GM23338 (cell line): ENCODE data around the gene NEO1. TPM values are rescaled to one million over a fixed set of nuclear protein-coding genes. Genes with fewer than 3 reads are reported as not detected.

Experiments
- ATAC-seq: fragments of 200-7000 bp; cut with Tn5 transposase; 3 replicates; pipeline ENCODE4 v1.9.1; 2020
- DNase-seq: peaks from one replicate; pipeline ENCODE4 v3.0.0-alpha.2; 2015; ENCODE audit warnings: low spot score
- H2AFZ ChIP-seq: fragments of 200-600 bp; sonication (generic); 2 replicates; pipeline ENCODE4 v1.8.0; 2016; ENCODE audit warnings: antibody characterized with exemption, mild to moderate bottlenecking, moderate library complexity
- H3F3A ChIP-seq: fragments of 200-600 bp; sonication (generic); replicated peaks from 2 replicates; pipeline ENCODE4 v1.8.0; 2017; ENCODE audit warnings: antibody characterized with exemption, mixed run types, low read depth
- H3K27ac ChIP-seq: fragments of 200-600 bp; sonication (generic); 2 replicates; pipeline ENCODE4 v1.6.1; 2016; ENCODE audit warnings: low read depth
- H3K27me3 ChIP-seq: fragments of 200-600 bp; sonication (generic); 2 replicates; pipeline ENCODE4 v1.8.0; 2016; ENCODE audit warnings: mild to moderate bottlenecking, mixed run types, moderate library complexity; ENCODE audit not compliant: insufficient read depth
- H3K36me3 ChIP-seq: fragments of 200-600 bp; sonication (generic); 2 replicates; pipeline ENCODE4 v1.8.0; 2016; ENCODE audit warnings: mild to moderate bottlenecking; ENCODE audit not compliant: insufficient read depth
- H3K4me1 ChIP-seq: fragments of 200-600 bp; sonication (generic); 2 replicates; pipeline ENCODE4 v1.8.0; 2016; ENCODE audit warnings: mild to moderate bottlenecking, moderate library complexity; ENCODE audit not compliant: insufficient read depth
- H3K4me2 ChIP-seq: fragments of 200-600 bp; sonication (generic); 2 replicates; pipeline ENCODE4 v1.7.1; 2017; ENCODE audit warnings: mixed run types
- H3K4me3 ChIP-seq: fragments of 200-600 bp; sonication (generic); 2 replicates; pipeline ENCODE4 v1.6.1; 2016; ENCODE audit warnings: mixed run types
- H3K79me2 ChIP-seq: fragments of 200-600 bp; sonication (generic); replicated peaks from 2 replicates; pipeline ENCODE4 v1.8.0; 2017; ENCODE audit warnings: mild to moderate bottlenecking; ENCODE audit not compliant: insufficient read depth
- H3K9me2 ChIP-seq: fragments of 200-600 bp; sonication (generic); 2 replicates; pipeline ENCODE4 v1.8.0; 2017; ENCODE audit not compliant: insufficient read depth
- H4K20me1 ChIP-seq: fragments of 200-600 bp; sonication (generic); replicated peaks from 2 replicates; pipeline ENCODE4 v1.8.0; 2017; ENCODE audit warnings: mild to moderate bottlenecking; ENCODE audit not compliant: insufficient read depth
- H3K27ac Mint-ChIP-seq: 2 replicates; pipeline ENCODE4 v1.8.0; 2020; ENCODE audit warnings: inconsistent platforms, mild to moderate bottlenecking, moderate library complexity, mixed read lengths
- H3K27me3 Mint-ChIP-seq: 3 replicates; pipeline ENCODE4 v1.8.0; 2022; ENCODE audit warnings: low read depth, mild to moderate bottlenecking, moderate library complexity, mixed read lengths, inconsistent platforms; ENCODE audit not compliant: insufficient read depth, poor library complexity
- H3K36me3 Mint-ChIP-seq: 3 replicates; pipeline ENCODE4 v1.8.0; 2021; ENCODE audit warnings: low read depth, mild to moderate bottlenecking, inconsistent platforms, moderate library complexity, mixed read lengths
- H3K4me1 Mint-ChIP-seq: 3 replicates; pipeline ENCODE4 v1.8.0; 2020; ENCODE audit warnings: mild to moderate bottlenecking, inconsistent platforms, mixed read lengths
- H3K4me3 Mint-ChIP-seq: 3 replicates; pipeline ENCODE4 v1.8.0; 2021; ENCODE audit warnings: moderate library complexity, mild to moderate bottlenecking, inconsistent platforms, mixed read lengths
- H3K9me3 Mint-ChIP-seq: 3 replicates; pipeline ENCODE4 v1.8.0; 2020; ENCODE audit warnings: moderate library complexity, mild to moderate bottlenecking, inconsistent platforms, mixed read lengths
- CREB1 ChIP-seq: fragments of 250-450 bp; sonication (Bioruptor Pico); IDR thresholded peaks from 2 replicates; pipeline ENCODE4 v1.5.0; 2020; ENCODE audit warnings: low read depth, mild to moderate bottlenecking, moderate library complexity
- CTCF ChIP-seq, 2 experiments: fragments of 200-600 bp in 1 of 2; sonication (generic) in 1 of 2; conservative IDR thresholded peaks; 2 replicates each; pipeline versions ENCODE4 v1.5.1 to v1.6.1; 2016 to 2017; ENCODE audit warnings: antibody characterized with exemption in 2 of 2, low read depth in 2 of 2, mild to moderate bottlenecking in 2 of 2, moderate library complexity in 1 of 2
- ETS1 ChIP-seq: IDR thresholded peaks from 2 replicates; pipeline ENCODE4 v1.6.1; 2016; ENCODE audit warnings: antibody characterized with exemption
- EZH2 ChIP-seq: fragments of 200-600 bp; sonication (generic); IDR thresholded peaks from one replicate; pipeline ENCODE4 v1.8.0; 2017; ENCODE audit warnings: antibody characterized with exemption, mild to moderate bottlenecking, low read depth; ENCODE audit not compliant: unreplicated experiment
- JUNB ChIP-seq: IDR thresholded peaks from one replicate; pipeline ENCODE4 v1.6.1; 2016; ENCODE audit warnings: antibody characterized with exemption; ENCODE audit not compliant: unreplicated experiment
- NANOG ChIP-seq: IDR thresholded peaks from 2 replicates; pipeline ENCODE4 v1.6.1; 2016; ENCODE audit warnings: antibody characterized with exemption, borderline replicate concordance
- POLR2AphosphoS5 ChIP-seq: IDR thresholded peaks from 2 replicates; pipeline ENCODE4 v1.6.1; 2016; ENCODE audit warnings: antibody characterized with exemption, low read depth
- REST ChIP-seq: IDR thresholded peaks from one replicate; pipeline ENCODE4 v1.6.1; 2018; ENCODE audit warnings: antibody characterized with exemption; ENCODE audit not compliant: unreplicated experiment
- ZNF114 ChIP-seq: fragments of 250-450 bp; sonication (Bioruptor Pico); IDR thresholded peaks from 2 replicates; pipeline ENCODE4 v1.5.0; 2020; ENCODE audit warnings: mild to moderate bottlenecking, moderate library complexity
- long read RNA-seq: library from polyadenylated mRNA; unstranded; transcript quantifications from one replicate; pipeline ENCODE4 v2.0.0, GENCODE V29; 2020; ENCODE audit not compliant: unreplicated experiment
- polyA plus RNA-seq: library from polyadenylated mRNA; unstranded; fragments of >200 nt; fragmentation: Nextera tagmentation; extraction: Ambion mirVana; gene quantifications from 2 replicates; pipeline ENCODE4 v1.2.1, GENCODE V29; 2016
- total RNA-seq: library from RNA; depleted of rRNA; stranded (reverse); fragments of >200 nt; shearing (Covaris generic); gene quantifications from 2 replicates; pipeline ENCODE4 v1.2.3, GENCODE V29; 2014; rRNA removed

The NEO1 gene
- total RNA-seq (40.6 and 45.8 TPM in 2 replicates), polyA plus RNA-seq (7.9 and 8.4 TPM in 2 replicates)
- long read RNA-seq = 0 reads

- Histone ChIP-seq H3K79me2 (peaks cover 38% of the 10 kb centered on the region), H3K4me1 (peaks cover 23% of the 10 kb centered on the region), H3K9me2 (no peaks in the 10 kb centered on the region), H3K4me2 (peak within 1 kb of the TSS; percentile 85), H3K27ac (peak within 1 kb of the TSS; percentile 80), H3F3A (no peaks in the 10 kb centered on the region), H2AFZ (peak within 1 kb of the TSS; percentile 66), H3K36me3 (no peaks in the 10 kb centered on the region), H3K4me3 (peak within 1 kb of the TSS; percentile 86), H4K20me1 (peaks cover 9% of the 10 kb centered on the region; the same call in 1 of the 2 replicates), H3K27me3 (peaks cover 6% of the 10 kb centered on the region; the same call in 1 of the 2 replicates)
- peaks cover 21% of the 10 kb centered on the region for H3K4me1 Mint-ChIP-seq
- H3K27ac Mint-ChIP-seq = peak within 1 kb of the TSS; percentile 92
- H3K9me3 Mint-ChIP-seq = no peaks in the 10 kb centered on the region
- ATAC-seq = peak; percentile 79
- no peaks in the 10 kb centered on the region for H3K36me3 Mint-ChIP-seq
- peak; percentile 76 for TF ChIP-seq CREB1 (CRISPR knock-in tag)
- TF ChIP-seq ETS1 = no peak
- peak; percentile 68 for TF ChIP-seq POLR2AphosphoS5
- DNase-seq = peak; percentile 89
- peaks cover 3% of the 10 kb centered on the region for H3K27me3 Mint-ChIP-seq
- H3K4me3 Mint-ChIP-seq = peak within 1 kb of the TSS; percentile 97
Observed at GRCh38 chr15:73051807-73052652, at the start of gene NEO1. Gene NEO1, plus strand, starts transcription at chr15:73052463. Its CDS starts 213 bp downstream, at chr15:73052676.

- Mint-ChIP-seq H3K4me1 (peaks cover 12% of the 10 kb centered on the region; the same call in 2 of the 3 replicates), H3K36me3 (no peaks in the 10 kb centered on the region), H3K27ac (no peak overlapping the region), H3K27me3 (peaks cover 4% of the 10 kb centered on the region), H3K9me3 (no peaks in the 10 kb centered on the region; the same call in 2 of the 3 replicates), H3K4me3 (no peak overlapping the region)
- Histone ChIP-seq H4K20me1 (no peaks in the 10 kb centered on the region), H2AFZ (no peak overlapping the region), H3K4me3 (no peak overlapping the region), H3K27ac (no peak overlapping the region), H3K36me3 (no peaks in the 10 kb centered on the region), H3K9me2 (0 out of 2 replicates have a peak, but pooled peaks cover 11% of the 10 kb centered on the region), H3K4me1 (0 out of 2 replicates have a peak, but pooled peaks cover 5% of the 10 kb centered on the region), H3F3A (no peaks in the 10 kb centered on the region), H3K79me2 (no peaks in the 10 kb centered on the region), H3K27me3 (no peaks in the 10 kb centered on the region), H3K4me2 (no peak overlapping the region)
- ATAC-seq (no peak), DNase-seq (no peak)
- no peak for TF ChIP-seq NANOG
Observed at GRCh38 chr15:73004462-73004861, 47.8 kb upstream of the NEO1 start.

- H3K27ac Mint-ChIP-seq = no peak overlapping the region
- no peak overlapping the region for H3K4me3 ChIP-seq
- TF ChIP-seq EZH2 (no peak), ETS1 (no peak), JUNB (no peak), REST (no peak), CREB1 (CRISPR knock-in tag) (no peak), CTCF (conservative IDR thresholded peaks at IDR 0.05; ENCODE audit: low read depth in 2 of 2) (no peak), ZNF114 (no peak), NANOG (no peak)
Observed at GRCh38 chr15:73005032-73005431, 47.2 kb upstream of the NEO1 start.

More at GRCh38 chr15:73005032-73005431, 47.2 kb upstream of the NEO1 start:
- 0 out of 2 replicates have a peak, but pooled peaks cover 5% of the 10 kb centered on the region for H3K4me1 ChIP-seq
- no peak overlapping the region for H3K27ac ChIP-seq
- H3K9me3 Mint-ChIP-seq = no peaks in the 10 kb centered on the region; the same call in 2 of the 3 replicates
- peak overlapping the region; percentile 43; the same call in 1 of the 2 replicates for H2AFZ ChIP-seq
- no peaks in the 10 kb centered on the region for H3K36me3 ChIP-seq
- DNase-seq = no peak
- H3K4me1 Mint-ChIP-seq = peaks cover 9% of the 10 kb centered on the region; the same call in 2 of the 3 replicates
- no peak overlapping the region for H3K4me3 Mint-ChIP-seq
- H3K27me3 ChIP-seq = no peaks in the 10 kb centered on the region
- H3K4me2 ChIP-seq = no peak overlapping the region
- no peaks in the 10 kb centered on the region for H3F3A ChIP-seq
- no peaks in the 10 kb centered on the region for H4K20me1 ChIP-seq
- 0 out of 2 replicates have a peak, but pooled peaks cover 11% of the 10 kb centered on the region for H3K9me2 ChIP-seq
- H3K36me3 Mint-ChIP-seq = no peaks in the 10 kb centered on the region
- H3K27me3 Mint-ChIP-seq = peaks cover 4% of the 10 kb centered on the region
- no peak for ATAC-seq
- no peaks in the 10 kb centered on the region for H3K79me2 ChIP-seq
